Activated naive CD4-positive, alpha-beta T cell treated with anti-CD3 and anti-CD28 coated beads, Interleukin-2, amount 10 ng/mL, durations not matched to agents 7 days and 5 days (primary cell): ENCODE results near the gene PLCB4.

ENCODE experiments used
- CTCF ChIA-PET: fragments of 350-600 bp; sonication (Branson Sonifier 250); formaldehyde crosslinking; loops from one replicate; lab custom pipeline; 2021; ENCODE audit warnings: antibody characterized with exemption; lab: Charles Lee
- DNase-seq: peaks from one replicate; pipeline ENCODE4 v3.0.0-alpha.2; 2020
- H3K27ac Mint-ChIP-seq: one replicate; pipeline ENCODE4 v1.8.0; 2021; ENCODE audit warnings: mild to moderate bottlenecking, moderate library complexity, mixed read lengths
- H3K27me3 Mint-ChIP-seq: one replicate; pipeline ENCODE4 v1.8.0; 2021; ENCODE audit warnings: mild to moderate bottlenecking, mixed read lengths
- H3K36me3 Mint-ChIP-seq: one replicate; pipeline ENCODE4 v1.8.0; 2021; ENCODE audit warnings: mixed read lengths
- H3K4me1 Mint-ChIP-seq: one replicate; pipeline ENCODE4 v1.8.0; 2021; ENCODE audit warnings: mixed read lengths
- H3K4me3 Mint-ChIP-seq: one replicate; pipeline ENCODE4 v1.8.0; 2021; ENCODE audit warnings: mild to moderate bottlenecking, moderate library complexity, mixed read lengths
- H3K9me3 Mint-ChIP-seq: one replicate; pipeline ENCODE4 v1.8.0; 2021; ENCODE audit warnings: mixed read lengths

Gene PLCB4

GRCh38 chr20:9177278-9177677 lies 108.4 kb downstream of the PLCB4 start:
- Mint-ChIP-seq H3K27me3 (no peaks in the 10 kb centered on the region), H3K4me1 (no peaks in the 10 kb centered on the region), H3K9me3 (no peaks in the 10 kb centered on the region), H3K4me3 (no peak overlapping the region), H3K27ac (no peak overlapping the region), H3K36me3 (no peaks in the 10 kb centered on the region)
- CTCF ChIA-PET, result no interaction called here
- DNase-seq, result no peak

- no peaks in the 10 kb centered on the region for H3K9me3 Mint-ChIP-seq
- DNase-seq, result no peak
- H3K27ac Mint-ChIP-seq, result no peak overlapping the region
- no peaks in the 10 kb centered on the region for H3K4me1 Mint-ChIP-seq
- CTCF ChIA-PET, result no interaction called here
- H3K4me3 Mint-ChIP-seq, result no peak overlapping the region
- H3K27me3 Mint-ChIP-seq, result no peaks in the 10 kb centered on the region
- H3K36me3 Mint-ChIP-seq, result no peaks in the 10 kb centered on the region
Measured at GRCh38 chr20:9179193-9179802, 110.4 kb downstream of the PLCB4 start.

- no peaks in the 10 kb centered on the region for H3K4me1 Mint-ChIP-seq
- H3K36me3 Mint-ChIP-seq, result no peaks in the 10 kb centered on the region
- no peaks in the 10 kb centered on the region for H3K9me3 Mint-ChIP-seq
- H3K27me3 Mint-ChIP-seq, result no peaks in the 10 kb centered on the region
- no peak overlapping the region for H3K27ac Mint-ChIP-seq
- CTCF ChIA-PET, result no interaction called here
- DNase-seq, result no peak
- H3K4me3 Mint-ChIP-seq, result no peak overlapping the region
Measured at GRCh38 chr20:9179867-9180266, 111.0 kb downstream of the PLCB4 start.

- Mint-ChIP-seq H3K4me3 (no peak overlapping the region), H3K36me3 (no peaks in the 10 kb centered on the region), H3K27ac (no peak overlapping the region), H3K27me3 (no peaks in the 10 kb centered on the region), H3K4me1 (no peaks in the 10 kb centered on the region), H3K9me3 (peaks cover 2% of the 10 kb centered on the region)
- CTCF ChIA-PET, result no interaction called here
- DNase-seq, result no peak
Measured at GRCh38 chr20:9180481-9181257, 111.8 kb downstream of the PLCB4 start.

GRCh38 chr20:9185511-9185910 lies 116.6 kb downstream of the PLCB4 start:
- Mint-ChIP-seq H3K4me1 (no peaks in the 10 kb centered on the region), H3K9me3 (peaks cover 6% of the 10 kb centered on the region), H3K27ac (no peak overlapping the region), H3K4me3 (no peak overlapping the region), H3K36me3 (no peaks in the 10 kb centered on the region), H3K27me3 (no peaks in the 10 kb centered on the region)
- DNase-seq, result no peak
- CTCF ChIA-PET, result interaction anchor here (1.3 kb wide), 1 partner anchor 174 kb away, joined by 3 read pairs; no protein-coding TSS in a partner anchor

- peaks cover 6% of the 10 kb centered on the region for H3K9me3 Mint-ChIP-seq
- no peak for DNase-seq
- H3K4me1 Mint-ChIP-seq, result no peaks in the 10 kb centered on the region
- no peaks in the 10 kb centered on the region for H3K27me3 Mint-ChIP-seq
- CTCF ChIA-PET, result no interaction called here
- H3K36me3 Mint-ChIP-seq, result no peaks in the 10 kb centered on the region
- H3K4me3 Mint-ChIP-seq, result no peak overlapping the region
- no peak overlapping the region for H3K27ac Mint-ChIP-seq
Measured at GRCh38 chr20:9186396-9186795, 117.5 kb downstream of the PLCB4 start.

GRCh38 chr20:9195031-9195430 lies 126.1 kb downstream of the PLCB4 start:
- Mint-ChIP-seq H3K27me3 (no peaks in the 10 kb centered on the region), H3K27ac (no peak overlapping the region), H3K9me3 (peaks cover 3% of the 10 kb centered on the region), H3K36me3 (no peaks in the 10 kb centered on the region), H3K4me3 (no peak overlapping the region), H3K4me1 (no peaks in the 10 kb centered on the region)
- DNase-seq, result no peak
- CTCF ChIA-PET, result no interaction called here

- no peak for DNase-seq
- no peaks in the 10 kb centered on the region for H3K27me3 Mint-ChIP-seq
- no peak overlapping the region for H3K4me3 Mint-ChIP-seq
- H3K36me3 Mint-ChIP-seq, result no peaks in the 10 kb centered on the region
- no peak overlapping the region for H3K27ac Mint-ChIP-seq
- H3K9me3 Mint-ChIP-seq, result peaks cover 3% of the 10 kb centered on the region
- no peaks in the 10 kb centered on the region for H3K4me1 Mint-ChIP-seq
- CTCF ChIA-PET, result no interaction called here
Measured at GRCh38 chr20:9196110-9196509, 127.2 kb downstream of the PLCB4 start.

GRCh38 chr20:9198460-9198859 lies 129.6 kb downstream of the PLCB4 start:
- no peak for DNase-seq
- H3K36me3 Mint-ChIP-seq, result no peaks in the 10 kb centered on the region
- no peak overlapping the region for H3K4me3 Mint-ChIP-seq
- H3K27me3 Mint-ChIP-seq, result no peaks in the 10 kb centered on the region
- no peaks in the 10 kb centered on the region for H3K4me1 Mint-ChIP-seq
- CTCF ChIA-PET, result no interaction called here
- peaks cover 3% of the 10 kb centered on the region for H3K9me3 Mint-ChIP-seq
- H3K27ac Mint-ChIP-seq, result no peak overlapping the region

- no peak for DNase-seq
- H3K27me3 Mint-ChIP-seq, result no peaks in the 10 kb centered on the region
- peaks cover 3% of the 10 kb centered on the region for H3K9me3 Mint-ChIP-seq
- CTCF ChIA-PET, result no interaction called here
- no peaks in the 10 kb centered on the region for H3K4me1 Mint-ChIP-seq
- no peaks in the 10 kb centered on the region for H3K36me3 Mint-ChIP-seq
- no peak overlapping the region for H3K4me3 Mint-ChIP-seq
- no peak overlapping the region for H3K27ac Mint-ChIP-seq
Measured at GRCh38 chr20:9200196-9200595, 131.3 kb downstream of the PLCB4 start.

- Mint-ChIP-seq H3K4me1 (no peaks in the 10 kb centered on the region), H3K36me3 (no peaks in the 10 kb centered on the region), H3K27ac (no peak overlapping the region), H3K4me3 (no peak overlapping the region), H3K9me3 (peaks cover 3% of the 10 kb centered on the region), H3K27me3 (no peaks in the 10 kb centered on the region)
- CTCF ChIA-PET, result no interaction called here
- no peak for DNase-seq
Measured at GRCh38 chr20:9200620-9201019, 131.7 kb downstream of the PLCB4 start.

GRCh38 chr20:9202420-9203080 lies 133.7 kb downstream of the PLCB4 start:
- Mint-ChIP-seq H3K27me3 (no peaks in the 10 kb centered on the region), H3K4me1 (no peaks in the 10 kb centered on the region), H3K27ac (no peak overlapping the region), H3K4me3 (no peak overlapping the region), H3K9me3 (peaks cover 3% of the 10 kb centered on the region), H3K36me3 (no peaks in the 10 kb centered on the region)
- DNase-seq, result no peak
- CTCF ChIA-PET, result no interaction called here

GRCh38 chr20:9203081-9203447 lies 134.2 kb downstream of the PLCB4 start:
- H3K36me3 Mint-ChIP-seq, result no peaks in the 10 kb centered on the region

GRCh38 chr20:9204979-9205378 lies 136.1 kb downstream of the PLCB4 start:
- Mint-ChIP-seq H3K36me3 (no peaks in the 10 kb centered on the region), H3K9me3 (peaks cover 4% of the 10 kb centered on the region), H3K4me3 (no peak overlapping the region), H3K27ac (no peak overlapping the region), H3K27me3 (no peaks in the 10 kb centered on the region), H3K4me1 (no peaks in the 10 kb centered on the region)
- CTCF ChIA-PET, result no interaction called here
- no peak for DNase-seq

More at GRCh38 chr20:9203081-9203447, 134.2 kb downstream of the PLCB4 start:
- Mint-ChIP-seq H3K4me3 (no peak overlapping the region), H3K9me3 (peaks cover 4% of the 10 kb centered on the region), H3K27ac (no peak overlapping the region), H3K27me3 (no peaks in the 10 kb centered on the region), H3K4me1 (no peaks in the 10 kb centered on the region)
- CTCF ChIA-PET, result no interaction called here
- no peak for DNase-seq

GRCh38 chr20:9206486-9206885 lies 137.6 kb downstream of the PLCB4 start:
- Mint-ChIP-seq H3K4me1 (no peaks in the 10 kb centered on the region), H3K27me3 (no peaks in the 10 kb centered on the region), H3K36me3 (no peaks in the 10 kb centered on the region), H3K27ac (no peak overlapping the region), H3K4me3 (no peak overlapping the region), H3K9me3 (peaks cover 4% of the 10 kb centered on the region)
- DNase-seq, result no peak
- CTCF ChIA-PET, result no interaction called here
